Tibial nerve (tissue), 4 donors: ENCODE data around the gene FAM83D. TPM values are rescaled to one million over a fixed set of nuclear protein-coding genes. Genes with fewer than 3 reads are reported as not detected.
A peak's percentile ranks its signal among the peaks of the same experiment; 100 is the strongest.

Source experiments
- DNase-seq, 2 donors: peaks; one replicate each; pipeline ENCODE4 v3.0.0-alpha.2; 2019; ENCODE audit warnings: low spot score in 2 of 2
- H3K27ac ChIP-seq, 4 donors: fragments of 200-600 bp; sonication (generic) in 3 of 4; one replicate each; pipeline ENCODE4 v1.5.1; 2017 to 2019; ENCODE audit warnings: mild to moderate bottlenecking in 1 of 4
- H3K27me3 ChIP-seq, 2 donors: fragments of 200-600 bp; sonication (generic) in 1 of 2; one replicate each; pipeline versions ENCODE4 v1.5.1 to v1.6.0; 2017 to 2019
- H3K36me3 ChIP-seq, 3 donors: fragments of 200-600 bp; sonication (generic); one replicate each; pipeline ENCODE4 v1.5.1; 2018 to 2019
- H3K4me1 ChIP-seq, 4 donors: fragments of 200-600 bp; sonication (generic) in 3 of 4; one replicate each; pipeline ENCODE4 v1.5.1; 2017 to 2019
- H3K4me3 ChIP-seq, 4 donors: fragments of 200-600 bp; sonication (generic) in 3 of 4; one replicate each; pipeline ENCODE4 v1.5.1; 2017 to 2019; ENCODE audit warnings: mild to moderate bottlenecking in 1 of 4, moderate library complexity in 1 of 4
- H3K9me3 ChIP-seq, 4 donors: fragments of 200-600 bp; sonication (generic) in 3 of 4; one replicate each; pipeline ENCODE4 v1.5.1; 2017 to 2019
- EP300 ChIP-seq, 2 donors: sonication (generic); formaldehyde crosslinking; IDR thresholded peaks; one replicate each; pipeline ENCODE4 v1.6.1; 2017; ENCODE audit warnings: antibody characterized with exemption in 2 of 2, mild to moderate bottlenecking in 1 of 2
- POLR2A ChIP-seq, 2 donors: fragments of 450-650 bp; IDR thresholded peaks; one replicate each; pipeline ENCODE4 v1.6.1; 2017; ENCODE audit warnings: antibody characterized with exemption in 2 of 2, mild to moderate bottlenecking in 2 of 2, moderate library complexity in 2 of 2
- WGBS, 2 donors: methylation state at CpG; one replicate each; pipeline ENCODE4 v1.1.5; 2018; 5-methylcytosine and 5-hydroxymethylcytosine counted together
- total RNA-seq, 4 donors: library from RNA; depleted of rRNA; stranded (reverse); fragments of >200 nt; gene quantifications; one replicate each; pipeline ENCODE4 v1.1.0, GENCODE V29; 2016
- TF ChIP-seq, protein P1 (sequence below), 5 experiments: fragments of 200-600 bp in 3 of 5; fragments of 450-650 bp in 2 of 5; sonication (generic) in 3 of 5; IDR thresholded peaks; one replicate each; pipeline ENCODE4 v1.5.1; 2016 to 2019; ENCODE audit warnings: antibody characterized with exemption in 5 of 5, mild to moderate bottlenecking in 3 of 5, moderate library complexity in 2 of 5

The FAM83D gene
- total RNA-seq, 4 donors from 2014 or later, result 0.42 to 0.90 TPM; not detected in 2

DNA sequence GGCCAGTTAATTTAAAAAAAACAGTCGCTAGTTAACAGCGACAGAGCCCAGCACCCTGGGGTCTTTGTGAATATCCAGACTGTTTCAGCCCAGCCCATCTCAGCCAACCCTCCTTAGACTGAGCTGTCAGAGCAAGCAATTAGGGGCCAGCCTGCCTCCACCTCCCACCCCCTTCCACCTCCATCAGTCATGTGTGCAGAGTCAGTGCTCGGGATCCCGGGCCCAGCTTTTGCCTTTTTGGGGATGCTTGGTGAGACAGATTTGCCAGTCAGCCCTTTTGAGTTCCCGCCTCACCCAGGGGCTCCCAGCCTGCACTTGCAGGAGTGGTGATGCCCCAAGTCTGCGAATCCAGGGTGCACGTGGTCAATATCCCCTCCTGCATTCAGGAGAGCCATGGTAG lies 6.5 kb upstream of the FAM83D start:
- DNase-seq, result no peak
- Histone ChIP-seq H3K27ac (no peak overlapping the region), H3K36me3 (peaks cover 0 to 8% (median 0%) of the 10 kb centered on the region in 3 donors), H3K9me3 (no peaks in the 10 kb centered on the region), H3K27me3 (no peaks in the 10 kb centered on the region), H3K4me3 (no peak overlapping the region), H3K4me1 (no peaks in the 10 kb centered on the region)
- WGBS, 2 donors, result 59 to 62% methylated on average over 7 of the region's 7 CpGs
- TF ChIP-seq, protein P1, sequence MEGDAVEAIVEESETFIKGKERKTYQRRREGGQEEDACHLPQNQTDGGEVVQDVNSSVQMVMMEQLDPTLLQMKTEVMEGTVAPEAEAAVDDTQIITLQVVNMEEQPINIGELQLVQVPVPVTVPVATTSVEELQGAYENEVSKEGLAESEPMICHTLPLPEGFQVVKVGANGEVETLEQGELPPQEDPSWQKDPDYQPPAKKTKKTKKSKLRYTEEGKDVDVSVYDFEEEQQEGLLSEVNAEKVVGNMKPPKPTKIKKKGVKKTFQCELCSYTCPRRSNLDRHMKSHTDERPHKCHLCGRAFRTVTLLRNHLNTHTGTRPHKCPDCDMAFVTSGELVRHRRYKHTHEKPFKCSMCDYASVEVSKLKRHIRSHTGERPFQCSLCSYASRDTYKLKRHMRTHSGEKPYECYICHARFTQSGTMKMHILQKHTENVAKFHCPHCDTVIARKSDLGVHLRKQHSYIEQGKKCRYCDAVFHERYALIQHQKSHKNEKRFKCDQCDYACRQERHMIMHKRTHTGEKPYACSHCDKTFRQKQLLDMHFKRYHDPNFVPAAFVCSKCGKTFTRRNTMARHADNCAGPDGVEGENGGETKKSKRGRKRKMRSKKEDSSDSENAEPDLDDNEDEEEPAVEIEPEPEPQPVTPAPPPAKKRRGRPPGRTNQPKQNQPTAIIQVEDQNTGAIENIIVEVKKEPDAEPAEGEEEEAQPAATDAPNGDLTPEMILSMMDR (IDR thresholded peaks at IDR 0.05), result no peak
- no peak for TF ChIP-seq EP300 (IDR thresholded peaks at IDR 0.05)
- TF ChIP-seq POLR2A (IDR thresholded peaks at IDR 0.05), result no peak

DNA sequence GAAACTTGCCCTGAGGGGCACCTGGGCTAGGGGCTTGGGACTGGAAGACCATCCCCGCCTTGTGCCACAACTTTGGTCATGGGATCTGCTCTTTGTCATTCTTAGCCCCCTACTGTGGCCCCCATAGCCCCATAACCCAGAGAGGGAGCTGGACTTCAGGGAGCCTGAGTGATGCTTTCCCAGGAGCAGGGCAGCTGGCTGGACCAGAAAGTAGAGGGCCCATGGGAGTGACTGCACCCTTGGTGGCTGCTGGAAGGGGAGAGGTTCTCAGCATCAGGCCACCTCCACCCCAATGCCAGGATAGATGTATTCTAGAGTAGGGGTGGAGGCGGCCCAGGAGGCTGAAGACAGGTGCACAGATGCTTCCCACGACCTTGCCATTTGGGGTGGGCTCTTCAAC lies 5.8 kb upstream of the FAM83D start:
- no peak for DNase-seq
- WGBS, 2 donors, result 77 to 91% methylated on average over 3 of the region's 3 CpGs
- peaks cover 0 to 8% (median 0%) of the 10 kb centered on the region in 3 donors for H3K36me3 ChIP-seq
- H3K4me1 ChIP-seq, result no peaks in the 10 kb centered on the region
- H3K9me3 ChIP-seq, result no peaks in the 10 kb centered on the region
- H3K4me3 ChIP-seq, result no peak overlapping the region
- no peaks in the 10 kb centered on the region for H3K27me3 ChIP-seq
- TF ChIP-seq POLR2A (IDR thresholded peaks at IDR 0.05) (no peak), EP300 (IDR thresholded peaks at IDR 0.05) (no peak)
- TF ChIP-seq, protein P1 (IDR thresholded peaks at IDR 0.05), result no peak
- H3K27ac ChIP-seq, result no peak overlapping the region

- Histone ChIP-seq H3K27me3 (no peaks in the 10 kb centered on the region), H3K27ac (no peak overlapping the region), H3K9me3 (no peaks in the 10 kb centered on the region), H3K36me3 (peaks cover 0 to 8% (median 0%) of the 10 kb centered on the region in 3 donors), H3K4me1 (peaks cover 0 to 1% (median 0%) of the 10 kb centered on the region in 4 donors), H3K4me3 (no peak overlapping the region)
- no peak for DNase-seq
- WGBS, 2 donors, result 77 to 81% methylated on average over 7 to 9 of the region's 9 CpGs
- TF ChIP-seq EP300 (IDR thresholded peaks at IDR 0.05) (no peak), POLR2A (IDR thresholded peaks at IDR 0.05) (no peak)
- TF ChIP-seq, protein P1 (IDR thresholded peaks at IDR 0.05), result no peak
Measured at GRCh38 chr20:38920851-38921250, 5.4 kb upstream of the FAM83D start.

DNA sequence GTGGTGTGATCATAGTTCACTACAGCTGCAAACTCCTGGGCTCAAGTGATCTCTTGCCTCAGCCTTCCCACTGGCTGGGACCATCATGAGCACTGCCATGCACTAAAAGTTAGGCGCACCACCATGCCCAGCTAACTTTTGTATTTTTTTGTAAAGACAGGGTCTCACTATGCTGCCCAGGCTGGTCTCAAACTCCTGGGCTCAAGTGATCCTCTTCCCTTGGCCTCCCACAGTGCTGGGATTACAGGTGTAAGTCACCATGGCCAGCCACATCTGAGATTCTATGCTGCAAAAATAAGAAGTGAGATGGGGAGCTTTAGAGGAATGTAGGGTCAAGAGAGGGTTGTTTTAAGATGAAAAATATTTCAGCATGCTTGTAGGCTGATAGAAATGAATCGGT lies 1.5 kb upstream of the FAM83D start:
- Histone ChIP-seq H3K9me3 (no peaks in the 10 kb centered on the region), H3K4me3 (no peak overlapping the region), H3K27me3 (peaks cover 0 to 20% of the 10 kb centered on the region in 2 donors), H3K36me3 (no peaks in the 10 kb centered on the region), H3K4me1 (peaks cover 0 to 15% (median 7%) of the 10 kb centered on the region in 4 donors), H3K27ac (no peak overlapping the region)
- WGBS, 2 donors, result 89 to 94% methylated on average over 2 of the region's 2 CpGs
- TF ChIP-seq POLR2A (IDR thresholded peaks at IDR 0.05) (no peak), EP300 (IDR thresholded peaks at IDR 0.05) (no peak)
- TF ChIP-seq, protein P1 (IDR thresholded peaks at IDR 0.05), result no peak
- DNase-seq, result no peak

DNA sequence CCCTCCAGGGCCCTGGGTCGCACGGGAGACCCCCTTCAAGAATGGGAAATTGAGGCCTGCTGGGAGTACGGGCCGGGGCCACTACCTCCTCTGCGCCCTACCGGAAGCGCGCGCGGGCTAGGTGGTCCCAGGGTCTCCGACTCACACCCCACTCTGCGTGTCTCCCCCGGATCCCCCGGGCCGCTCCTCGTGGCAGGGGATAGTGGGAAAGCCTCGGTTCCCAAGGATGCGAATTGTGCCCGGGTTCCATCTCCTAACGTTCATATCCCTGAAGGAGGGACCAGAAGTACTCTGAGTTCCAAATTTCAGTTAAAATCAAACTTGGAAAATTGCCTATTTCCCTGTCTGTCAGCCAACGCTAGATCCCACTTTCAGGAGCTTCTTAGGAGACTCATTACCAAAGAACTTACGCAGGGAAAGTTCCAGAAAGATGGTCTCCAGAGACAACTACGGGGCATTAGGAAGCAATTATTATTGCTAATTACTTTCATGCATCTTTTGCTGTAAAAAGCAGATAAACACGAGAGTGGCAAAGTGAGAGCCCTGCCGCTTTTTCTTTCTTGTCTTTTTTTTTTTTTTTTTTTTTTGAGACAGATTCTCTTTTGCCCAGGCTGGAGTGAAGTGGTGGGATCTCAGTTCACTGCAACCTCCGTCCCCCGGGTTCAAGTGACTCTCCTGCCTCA lies 858 bp downstream of the FAM83D start:
- H3K27ac ChIP-seq, result peak overlapping the region in 1 of 4 donors; percentile 62
- peaks cover 0 to 20% of the 10 kb centered on the region in 2 donors for H3K27me3 ChIP-seq
- peak overlapping the region; percentile 35 to 60 (median 45) for H3K4me3 ChIP-seq
- peaks cover 0 to 15% (median 7%) of the 10 kb centered on the region in 4 donors for H3K4me1 ChIP-seq
- 9 to 10% methylated on average over 25 of the region's 27 CpGs for WGBS, 2 donors
- no peaks in the 10 kb centered on the region for H3K36me3 ChIP-seq
- H3K9me3 ChIP-seq, result no peaks in the 10 kb centered on the region
- TF ChIP-seq POLR2A (IDR thresholded peaks at IDR 0.05) (no peak), EP300 (IDR thresholded peaks at IDR 0.05) (no peak)
- TF ChIP-seq, protein P1 (IDR thresholded peaks at IDR 0.05), result no peak
- no peak for DNase-seq
